Measurements from ENCODE around the gene DUSP6.

GRCh38 chr12:89311703-89312293, 40.5 kb downstream of the DUSP6 start:
- TF ChIP-seq, protein P1, sequence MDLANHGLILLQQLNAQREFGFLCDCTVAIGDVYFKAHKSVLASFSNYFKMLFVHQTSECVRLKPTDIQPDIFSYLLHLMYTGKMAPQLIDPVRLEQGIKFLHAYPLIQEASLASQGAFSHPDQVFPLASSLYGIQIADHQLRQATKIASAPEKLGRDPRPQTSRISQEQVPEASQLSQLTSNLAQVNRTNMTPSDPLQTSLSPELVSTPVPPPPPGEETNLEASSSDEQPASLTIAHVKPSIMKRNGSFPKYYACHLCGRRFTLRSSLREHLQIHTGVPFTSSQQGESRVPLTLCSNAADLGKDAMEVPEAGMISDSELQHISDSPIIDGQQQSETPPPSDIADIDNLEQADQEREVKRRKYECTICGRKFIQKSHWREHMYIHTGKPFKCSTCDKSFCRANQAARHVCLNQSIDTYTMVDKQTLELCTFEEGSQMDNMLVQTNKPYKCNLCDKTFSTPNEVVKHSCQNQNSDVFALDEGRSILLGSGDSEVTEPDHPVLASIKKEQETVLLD (CRISPR knock-in tag; IDR thresholded peaks at IDR 0.05; ENCODE audit: low read depth) = no peak
- TF ChIP-seq ZNF839 (CRISPR knock-in tag; IDR thresholded peaks at IDR 0.05; ENCODE audit: borderline replicate concordance) = no peak
